ENCODE results near the gene MESD. TPM values are rescaled to one million over a fixed set of nuclear protein-coding genes. Genes with fewer than 3 reads are reported as not detected.

The MESD gene
- polyA plus RNA-seq, 1 donor from 2014 or later, result 16.3 TPM

DNA sequence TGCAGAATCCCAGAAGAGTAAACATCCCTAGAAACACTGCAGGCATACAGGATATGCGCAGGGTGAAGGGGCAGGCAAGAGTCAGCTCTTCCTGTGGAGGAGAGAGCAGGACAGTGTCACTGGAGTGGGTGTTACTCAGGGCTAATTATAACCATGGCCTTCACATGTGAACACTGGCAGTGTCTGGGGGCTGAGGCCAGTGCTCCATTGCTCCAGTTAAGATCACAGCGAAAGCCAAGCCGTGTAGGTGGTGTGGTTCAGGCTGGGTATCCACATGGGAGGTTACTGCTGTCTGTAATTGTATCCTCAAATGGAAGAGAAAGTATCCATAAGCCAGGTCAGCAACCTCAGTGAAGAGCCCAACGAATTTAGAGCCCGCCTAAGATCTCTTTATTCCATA lies 84.6 kb downstream of the MESD start:
- TF ChIP-seq SMC3 (conservative IDR thresholded peaks at IDR 0.05; ENCODE audit: poor library complexity), result no peak
- no peak for TF ChIP-seq EZH2 (IDR thresholded peaks at IDR 0.05; ENCODE audit: borderline replicate concordance, insufficient read depth, low read length, poor library complexity, severe bottlenecking)
- no peak for TF ChIP-seq MXI1 (conservative IDR thresholded peaks at IDR 0.05; ENCODE audit: poor library complexity, severe bottlenecking)
- TF ChIP-seq, protein P1, sequence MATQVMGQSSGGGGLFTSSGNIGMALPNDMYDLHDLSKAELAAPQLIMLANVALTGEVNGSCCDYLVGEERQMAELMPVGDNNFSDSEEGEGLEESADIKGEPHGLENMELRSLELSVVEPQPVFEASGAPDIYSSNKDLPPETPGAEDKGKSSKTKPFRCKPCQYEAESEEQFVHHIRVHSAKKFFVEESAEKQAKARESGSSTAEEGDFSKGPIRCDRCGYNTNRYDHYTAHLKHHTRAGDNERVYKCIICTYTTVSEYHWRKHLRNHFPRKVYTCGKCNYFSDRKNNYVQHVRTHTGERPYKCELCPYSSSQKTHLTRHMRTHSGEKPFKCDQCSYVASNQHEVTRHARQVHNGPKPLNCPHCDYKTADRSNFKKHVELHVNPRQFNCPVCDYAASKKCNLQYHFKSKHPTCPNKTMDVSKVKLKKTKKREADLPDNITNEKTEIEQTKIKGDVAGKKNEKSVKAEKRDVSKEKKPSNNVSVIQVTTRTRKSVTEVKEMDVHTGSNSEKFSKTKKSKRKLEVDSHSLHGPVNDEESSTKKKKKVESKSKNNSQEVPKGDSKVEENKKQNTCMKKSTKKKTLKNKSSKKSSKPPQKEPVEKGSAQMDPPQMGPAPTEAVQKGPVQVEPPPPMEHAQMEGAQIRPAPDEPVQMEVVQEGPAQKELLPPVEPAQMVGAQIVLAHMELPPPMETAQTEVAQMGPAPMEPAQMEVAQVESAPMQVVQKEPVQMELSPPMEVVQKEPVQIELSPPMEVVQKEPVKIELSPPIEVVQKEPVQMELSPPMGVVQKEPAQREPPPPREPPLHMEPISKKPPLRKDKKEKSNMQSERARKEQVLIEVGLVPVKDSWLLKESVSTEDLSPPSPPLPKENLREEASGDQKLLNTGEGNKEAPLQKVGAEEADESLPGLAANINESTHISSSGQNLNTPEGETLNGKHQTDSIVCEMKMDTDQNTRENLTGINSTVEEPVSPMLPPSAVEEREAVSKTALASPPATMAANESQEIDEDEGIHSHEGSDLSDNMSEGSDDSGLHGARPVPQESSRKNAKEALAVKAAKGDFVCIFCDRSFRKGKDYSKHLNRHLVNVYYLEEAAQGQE (IDR thresholded peaks at IDR 0.05; ENCODE audit: borderline replicate concordance), result no peak
- TF ChIP-seq RAD21 (conservative IDR thresholded peaks at IDR 0.05), result no peak
- TF ChIP-seq POLR2AphosphoS5 (IDR thresholded peaks at IDR 0.05), result no peak
- TF ChIP-seq EP300 (conservative IDR thresholded peaks at IDR 0.05; ENCODE audit: poor library complexity, severe bottlenecking), result no peak
- TF ChIP-seq, protein P2, sequence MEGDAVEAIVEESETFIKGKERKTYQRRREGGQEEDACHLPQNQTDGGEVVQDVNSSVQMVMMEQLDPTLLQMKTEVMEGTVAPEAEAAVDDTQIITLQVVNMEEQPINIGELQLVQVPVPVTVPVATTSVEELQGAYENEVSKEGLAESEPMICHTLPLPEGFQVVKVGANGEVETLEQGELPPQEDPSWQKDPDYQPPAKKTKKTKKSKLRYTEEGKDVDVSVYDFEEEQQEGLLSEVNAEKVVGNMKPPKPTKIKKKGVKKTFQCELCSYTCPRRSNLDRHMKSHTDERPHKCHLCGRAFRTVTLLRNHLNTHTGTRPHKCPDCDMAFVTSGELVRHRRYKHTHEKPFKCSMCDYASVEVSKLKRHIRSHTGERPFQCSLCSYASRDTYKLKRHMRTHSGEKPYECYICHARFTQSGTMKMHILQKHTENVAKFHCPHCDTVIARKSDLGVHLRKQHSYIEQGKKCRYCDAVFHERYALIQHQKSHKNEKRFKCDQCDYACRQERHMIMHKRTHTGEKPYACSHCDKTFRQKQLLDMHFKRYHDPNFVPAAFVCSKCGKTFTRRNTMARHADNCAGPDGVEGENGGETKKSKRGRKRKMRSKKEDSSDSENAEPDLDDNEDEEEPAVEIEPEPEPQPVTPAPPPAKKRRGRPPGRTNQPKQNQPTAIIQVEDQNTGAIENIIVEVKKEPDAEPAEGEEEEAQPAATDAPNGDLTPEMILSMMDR (IDR thresholded peaks at IDR 0.05; ENCODE audit: poor library complexity, severe bottlenecking), result no peak
- TF ChIP-seq TAF1 (IDR thresholded peaks at IDR 0.05; ENCODE audit: low read depth), result no peak
- no peak overlapping the region for H3K4me2 ChIP-seq (ENCODE audit: low read length)

DNA sequence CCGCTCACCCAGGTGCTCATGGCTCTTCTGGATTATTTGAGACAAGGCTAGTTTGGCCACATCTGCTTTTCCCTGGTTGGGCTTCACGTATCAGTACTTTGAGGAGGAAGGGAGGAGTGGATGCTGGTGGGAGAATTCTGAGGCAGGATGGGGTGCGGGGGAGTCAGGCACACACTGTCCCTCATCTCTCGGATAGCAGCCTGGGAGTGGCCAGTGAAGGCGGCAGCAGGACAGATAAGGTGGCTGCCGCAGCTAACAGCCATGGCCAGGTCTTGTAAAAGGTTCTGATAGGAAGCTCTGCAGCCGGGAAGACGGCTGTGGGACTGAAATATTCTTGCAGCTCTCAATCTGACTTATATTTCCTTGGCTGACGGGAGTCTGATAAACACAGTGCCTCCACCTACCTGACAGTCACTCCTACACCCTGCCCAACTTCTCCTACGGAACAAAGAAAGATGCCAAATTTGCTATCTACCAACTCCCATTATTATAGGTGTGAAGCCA lies 87.3 kb downstream of the MESD start:
- H3K36me3 ChIP-seq (ENCODE audit: insufficient read depth, low read length), result no peaks in the 10 kb centered on the region
- H2AFZ ChIP-seq (ENCODE audit: low read depth, low read length), result no peak overlapping the region
- no peaks in the 10 kb centered on the region for H3K9me2 ChIP-seq (ENCODE audit: insufficient read depth, low read length)
- no peaks in the 10 kb centered on the region for H3K27me3 ChIP-seq (ENCODE audit: insufficient read depth, low read depth, low read length)
- no peaks in the 10 kb centered on the region for H3F3A ChIP-seq (ENCODE audit: insufficient read depth, low read length, poor library complexity, severe bottlenecking)
- H3K27ac ChIP-seq (ENCODE audit: low read length), result no peak overlapping the region
- no peaks in the 10 kb centered on the region for H4K20me1 ChIP-seq (ENCODE audit: insufficient read depth)
- no peak overlapping the region for H3K4me3 ChIP-seq (ENCODE audit: low read length)
- H3K79me2 ChIP-seq (replicated peaks; ENCODE audit: insufficient read depth, low read length), result no peaks in the 10 kb centered on the region
- TF ChIP-seq, protein P2 (IDR thresholded peaks at IDR 0.05; ENCODE audit: poor library complexity, severe bottlenecking), result no peak
- no peak for TF ChIP-seq POLR2AphosphoS5 (IDR thresholded peaks at IDR 0.05)
- no peak overlapping the region for H3K9ac ChIP-seq (ENCODE audit: low read length)
- no peak overlapping the region for H3K4me2 ChIP-seq (ENCODE audit: low read length)
- no peaks in the 10 kb centered on the region for H3K9me3 ChIP-seq (ENCODE audit: low read length)

More for the DNA sequence above, 84.6 kb downstream of the MESD start:
- H4K20me1 ChIP-seq (ENCODE audit: insufficient read depth), result no peaks in the 10 kb centered on the region
- no peaks in the 10 kb centered on the region for H3K36me3 ChIP-seq (ENCODE audit: insufficient read depth, low read length)
- H3K27ac ChIP-seq (ENCODE audit: low read length), result no peak overlapping the region
- H3K9ac ChIP-seq (ENCODE audit: low read length), result no peak overlapping the region
- H3K9me3 ChIP-seq (ENCODE audit: low read length), result no peaks in the 10 kb centered on the region
- no peaks in the 10 kb centered on the region for H3K9me2 ChIP-seq (ENCODE audit: insufficient read depth, low read length)
- no peaks in the 10 kb centered on the region for H3F3A ChIP-seq (ENCODE audit: insufficient read depth, low read length, poor library complexity, severe bottlenecking)
- H3K79me2 ChIP-seq (replicated peaks; ENCODE audit: insufficient read depth, low read length), result no peaks in the 10 kb centered on the region
- no peaks in the 10 kb centered on the region for H3K27me3 ChIP-seq (ENCODE audit: insufficient read depth, low read depth, low read length)
- H3K4me3 ChIP-seq (ENCODE audit: low read length), result no peak overlapping the region
- no peak overlapping the region for H2AFZ ChIP-seq (ENCODE audit: low read depth, low read length)
